H9 (cell line): ENCODE measurements around the gene SPATA2L. TPM values are rescaled to one million over a fixed set of nuclear protein-coding genes. Genes with fewer than 3 reads are reported as not detected.

ENCODE experiments used
- DNase-seq: peaks from one replicate; pipeline ENCODE4 v3.0.0-alpha.2; 2017
- H2AFZ ChIP-seq: one replicate; pipeline ENCODE4 v1.6.1; 2013; ENCODE audit warnings: mild to moderate bottlenecking, low read length, control low read depth, moderate library complexity
- H2AK5ac ChIP-seq: 2 replicates; pipeline ENCODE4 v1.6.1; 2013; ENCODE audit warnings: low read length, control low read depth, mixed read lengths; ENCODE audit not compliant: insufficient read length
- H2BK120ac ChIP-seq: one replicate; pipeline ENCODE4 v1.6.1; 2013; ENCODE audit warnings: low read depth, mild to moderate bottlenecking, low read length, control low read depth, inconsistent platforms; ENCODE audit not compliant: poor library complexity, severe bottlenecking
- H2BK12ac ChIP-seq: 2 replicates; pipeline ENCODE4 v1.6.1; 2013; ENCODE audit warnings: low read length, control low read depth, mixed read lengths, low read depth; ENCODE audit not compliant: insufficient read length
- H2BK15ac ChIP-seq: 2 replicates; pipeline ENCODE4 v1.6.1; 2013; ENCODE audit warnings: low read depth, low read length, control low read depth
- H2BK20ac ChIP-seq: one replicate; pipeline ENCODE4 v1.6.1; 2013; ENCODE audit warnings: low read depth, mild to moderate bottlenecking, low read length, control low read depth, inconsistent platforms; ENCODE audit not compliant: poor library complexity, severe bottlenecking
- H2BK5ac ChIP-seq: 2 replicates; pipeline ENCODE4 v1.6.1; 2013; ENCODE audit warnings: low read length, control low read depth, mixed read lengths; ENCODE audit not compliant: insufficient read length
- H3K14ac ChIP-seq: 2 replicates; pipeline ENCODE4 v1.6.1; 2013; ENCODE audit warnings: low read length, control low read depth; ENCODE audit not compliant: insufficient read depth
- H3K18ac ChIP-seq: 2 replicates; pipeline ENCODE4 v1.6.1; 2013; ENCODE audit warnings: low read depth, mild to moderate bottlenecking, mixed read lengths, low read length, control low read depth; ENCODE audit not compliant: insufficient read length
- H3K23ac ChIP-seq: 2 replicates; pipeline ENCODE4 v1.6.1; 2013; ENCODE audit warnings: low read length, control low read depth, mixed read lengths, low read depth; ENCODE audit not compliant: insufficient read length
- H3K23me2 ChIP-seq: 2 replicates; pipeline ENCODE4 v1.6.1; 2013; ENCODE audit warnings: low read depth, mild to moderate bottlenecking, mixed read lengths, low read length, control low read depth; ENCODE audit not compliant: insufficient read length, poor library complexity, severe bottlenecking
- H3K27ac ChIP-seq: 2 replicates; pipeline ENCODE4 v1.5.1; 2013; ENCODE audit warnings: low read length, control low read depth, mixed read lengths, low read depth; ENCODE audit not compliant: insufficient read length
- H3K27me3 ChIP-seq: 2 replicates; pipeline ENCODE4 v1.6.1; 2013; ENCODE audit warnings: low read length, control low read depth, inconsistent platforms; ENCODE audit not compliant: insufficient read depth
- H3K4ac ChIP-seq: 2 replicates; pipeline ENCODE4 v1.6.1; 2013; ENCODE audit warnings: low read depth, mild to moderate bottlenecking, control low read depth, inconsistent platforms, low read length, moderate library complexity
- H3K4me1 ChIP-seq: 2 replicates; pipeline ENCODE4 v1.6.1; 2013; ENCODE audit warnings: low read length, control low read depth, inconsistent platforms; ENCODE audit not compliant: insufficient read depth
- H3K4me2 ChIP-seq: 2 replicates; pipeline ENCODE4 v1.6.1; 2013; ENCODE audit warnings: low read length, control low read depth, mixed read lengths; ENCODE audit not compliant: insufficient read length, insufficient read depth
- H3K56ac ChIP-seq: 2 replicates; pipeline ENCODE4 v1.6.1; 2013; ENCODE audit warnings: low read depth, mild to moderate bottlenecking, mixed read lengths, low read length, control low read depth; ENCODE audit not compliant: insufficient read length
- H3K79me1 ChIP-seq: 2 replicates; pipeline ENCODE4 v1.6.1; 2013; ENCODE audit warnings: low read depth, mild to moderate bottlenecking, moderate library complexity, low read length, control low read depth, inconsistent platforms; ENCODE audit not compliant: insufficient read depth, poor library complexity, severe bottlenecking
- H3K79me2 ChIP-seq: 2 replicates; pipeline ENCODE4 v1.6.1; 2013; ENCODE audit warnings: low read length, control low read depth, inconsistent platforms; ENCODE audit not compliant: insufficient read depth
- H3K9ac ChIP-seq: 2 replicates; pipeline ENCODE4 v1.6.1; 2013; ENCODE audit warnings: low read length, control low read depth, mixed read lengths; ENCODE audit not compliant: insufficient read length; ENCODE audit errors: extremely low read depth
- H3K9me3 ChIP-seq: one replicate; pipeline ENCODE4 v1.6.1; 2013; ENCODE audit warnings: low read depth, low read length, inconsistent platforms; ENCODE audit not compliant: control insufficient read depth
- H3T11ph ChIP-seq: one replicate; pipeline ENCODE4 v1.6.1; 2013; ENCODE audit warnings: mild to moderate bottlenecking, low read length, control low read depth, inconsistent platforms
- H4K20me1 ChIP-seq: one replicate; pipeline ENCODE4 v1.6.1; 2013; ENCODE audit not compliant: control insufficient read depth, insufficient read length, insufficient read depth
- H4K5ac ChIP-seq: 2 replicates; pipeline ENCODE4 v1.6.1; 2013; ENCODE audit warnings: low read depth, mild to moderate bottlenecking, mixed read lengths, low read length, control low read depth; ENCODE audit not compliant: insufficient read length
- H4K8ac ChIP-seq: replicated peaks from 2 replicates; pipeline ENCODE4 v1.6.1; 2013; ENCODE audit warnings: low read length, control low read depth, mixed read lengths, low read depth; ENCODE audit not compliant: insufficient read length
- H4K91ac ChIP-seq: 2 replicates; pipeline ENCODE4 v1.6.1; 2013; ENCODE audit warnings: low read depth, mild to moderate bottlenecking, moderate library complexity, mixed read lengths, low read length, control low read depth; ENCODE audit not compliant: insufficient read length
- H3K27ac Mint-ChIP-seq, 3 experiments: 2 replicates in 2 of 3; 3 replicates in 1 of 3; pipeline ENCODE4 v1.8.0; 2020 to 2021; ENCODE audit warnings: mixed read lengths in 3 of 3, mild to moderate bottlenecking in 1 of 3, moderate library complexity in 1 of 3
- H3K27me3 Mint-ChIP-seq: 2 replicates; pipeline ENCODE4 v1.8.0; 2021; ENCODE audit warnings: low read depth, mild to moderate bottlenecking, moderate library complexity, mixed read lengths
- H3K36me3 Mint-ChIP-seq, 3 experiments: 2 replicates in 2 of 3; 3 replicates in 1 of 3; pipeline ENCODE4 v1.8.0; 2020 to 2021; ENCODE audit warnings: low read depth in 3 of 3, mixed read lengths in 3 of 3; ENCODE audit not compliant: insufficient read depth in 1 of 3
- H3K4me1 Mint-ChIP-seq, 2 experiments: 2 replicates each; pipeline ENCODE4 v1.8.0; 2020; ENCODE audit warnings: mixed read lengths in 2 of 2
- H3K4me3 Mint-ChIP-seq, 2 experiments: 2 replicates in 1 of 2; 3 replicates in 1 of 2; pipeline ENCODE4 v1.8.0; 2020 to 2021; ENCODE audit warnings: mild to moderate bottlenecking in 2 of 2, mixed read lengths in 2 of 2, moderate library complexity in 1 of 2
- H3K9me3 Mint-ChIP-seq, 2 experiments: 2 replicates in 1 of 2; 3 replicates in 1 of 2; pipeline ENCODE4 v1.8.0; 2020; ENCODE audit warnings: mild to moderate bottlenecking in 2 of 2, mixed read lengths in 2 of 2, moderate library complexity in 1 of 2
- CTCF ChIP-seq: fragments of 200-600 bp; sonication (generic); conservative IDR thresholded peaks from 3 replicates; pipeline ENCODE4 v1.8.0; 2021; ENCODE audit warnings: antibody characterized with exemption, mild to moderate bottlenecking
- WGBS: extraction: QIAGEN DNeasy Blood & Tissue Kit; methylation state at CpG from one replicate; pipeline ENCODE4 v1.1.7; 2013; ENCODE audit warnings: missing lambda C conversion rate, low lambda C conversion rate, mixed read lengths; ENCODE audit not compliant: insufficient read length; ENCODE audit errors: extremely low coverage; 5-methylcytosine and 5-hydroxymethylcytosine counted together
- total RNA-seq: library from RNA; stranded (reverse); gene quantifications from 2 replicates; pipeline ENCODE4 v1.2.1, GENCODE V29; 2021

The SPATA2L gene
- total RNA-seq, 1 experiment from 2014 or later: 27.1 TPM

GRCh38 chr16:89687092-89687940 lies 14.2 kb downstream of the SPATA2L start:
- H3K36me3 Mint-ChIP-seq: peaks cover 58 to 76% (median 65%) of the 10 kb centered on the region in 3 experiments
- Histone ChIP-seq H3K9ac (peak overlapping the region; percentile 69), H4K8ac (no peak overlapping the region), H3K14ac (peak overlapping the region; percentile 84; the same call in 1 of the 2 replicates), H3K9me3 (peaks cover 14% of the 10 kb centered on the region), H3T11ph (no peak overlapping the region), H2AK5ac (no peak overlapping the region), H2BK15ac (no peak overlapping the region), H3K4me2 (peak overlapping the region; percentile 59), H2BK12ac (no peak overlapping the region), H3K56ac (no peak overlapping the region), H3K27ac (no peak overlapping the region), H3K79me1 (no peaks in the 10 kb centered on the region), H2BK20ac (no peak overlapping the region), H3K27me3 (no peaks in the 10 kb centered on the region), H3K23me2 (peaks cover 8% of the 10 kb centered on the region), H2BK5ac (no peak overlapping the region), H3K79me2 (no peaks in the 10 kb centered on the region), H3K4me1 (no peaks in the 10 kb centered on the region), H4K91ac (no peak overlapping the region), H3K18ac (no peak overlapping the region), H3K23ac (no peak overlapping the region), H3K4ac (no peak overlapping the region), H2AFZ (no peak overlapping the region), H2BK120ac (no peak overlapping the region), H4K5ac (no peak overlapping the region), H4K20me1 (no peaks in the 10 kb centered on the region)
- H3K4me3 Mint-ChIP-seq: peak overlapping the region; percentile 83 to 87
- no peak for DNase-seq
- TF ChIP-seq CTCF: no peak
- H3K4me1 Mint-ChIP-seq: peaks cover 6 to 7% of the 10 kb centered on the region in 2 experiments
- H3K27ac Mint-ChIP-seq: peak overlapping the region in 2 of 3 experiments; percentile 62 to 85; a peak in 5 of 7 replicates
- WGBS: no CpG with 5 or more reads among the region's 42 CpGs
- peaks cover 33 to 37% of the 10 kb centered on the region in 2 experiments for H3K9me3 Mint-ChIP-seq
- H3K27me3 Mint-ChIP-seq: peaks cover 3% of the 10 kb centered on the region
